Lung (tissue), 12 donors: ENCODE results near the gene P2RX2. TPM values are rescaled to one million over a fixed set of nuclear protein-coding genes. Genes with fewer than 3 reads are reported as not detected.

Experiments
- ATAC-seq: fragments of 200-7000 bp; cut with Tn5 transposase; one replicate; pipeline ENCODE4 v1.9.1; 2020; ENCODE audit warnings: moderate number of reproducible peaks; ENCODE audit not compliant: insufficient read depth, low FRiP score
- DNase-seq, 3 donors: peaks; one replicate each; pipeline ENCODE4 v3.0.0-alpha.2; 2013 to 2017
- H3K27ac ChIP-seq, 2 donors: one replicate each; pipeline ENCODE4 v1.5.1; 2013; ENCODE audit warnings: mild to moderate bottlenecking in 2 of 2, moderate library complexity in 2 of 2, control low read depth in 1 of 2, inconsistent platforms in 1 of 2, low read depth in 1 of 2, low read length in 1 of 2
- H3K27me3 ChIP-seq, 3 donors: one replicate each; pipeline ENCODE4 v1.5.1; 2013; ENCODE audit warnings: low read length in 2 of 3; ENCODE audit not compliant: control insufficient read depth in 3 of 3, insufficient read depth in 3 of 3
- H3K36me3 ChIP-seq, 4 donors: one replicate each; pipeline ENCODE4 v1.5.1; 2013; ENCODE audit warnings: low read length in 4 of 4, mild to moderate bottlenecking in 1 of 4, moderate library complexity in 1 of 4; ENCODE audit not compliant: control insufficient read depth in 4 of 4, insufficient read depth in 4 of 4
- H3K4me1 ChIP-seq, 5 donors: one replicate each; pipeline ENCODE4 v1.5.1; 2013; ENCODE audit warnings: low read length in 5 of 5, mild to moderate bottlenecking in 2 of 5, moderate library complexity in 1 of 5; ENCODE audit not compliant: control insufficient read depth in 5 of 5, insufficient read depth in 5 of 5
- H3K4me3 ChIP-seq: one replicate; pipeline ENCODE4 v1.5.1; 2013; ENCODE audit warnings: mild to moderate bottlenecking, control low read depth, moderate library complexity
- H3K9ac ChIP-seq, 2 donors: one replicate each; pipeline ENCODE4 v1.5.1; 2013; ENCODE audit warnings: low read length in 2 of 2, control low read depth in 1 of 2; ENCODE audit not compliant: insufficient read depth in 1 of 2
- H3K9me3 ChIP-seq, 4 donors: one replicate each; pipeline ENCODE4 v1.5.1; 2013; ENCODE audit warnings: low read length in 3 of 4, mild to moderate bottlenecking in 1 of 4, moderate library complexity in 1 of 4; ENCODE audit not compliant: control insufficient read depth in 4 of 4, insufficient read depth in 3 of 4
- WGBS, 2 donors: extraction: QIAGEN DNeasy Blood & Tissue Kit; methylation state at CpG; one replicate each; pipeline ENCODE4 v1.1.7; 2013; 5-methylcytosine and 5-hydroxymethylcytosine counted together
- polyA plus RNA-seq, 2 donors: library from polyadenylated mRNA; stranded (reverse); fragments of 200-250 nt; gene quantifications; one replicate each; pipeline ENCODE4 v1.2.1, GENCODE V29; 2013
- total RNA-seq, 2 donors: library from RNA; depleted of rRNA in 1 of 2; stranded (reverse); fragments of >200 nt in 1 of 2; gene quantifications; one replicate each; pipeline ENCODE4 v1.2.1, GENCODE V29; 2014 to 2021
- TF ChIP-seq, protein P1 (sequence below): IDR thresholded peaks from 2 replicates; pipeline ENCODE4 v1.5.1; 2012; ENCODE audit warnings: mild to moderate bottlenecking; ENCODE audit errors: control extremely low read depth, extremely low read depth
- donor health status: control.
- donor health status: control.
- donor health status: Bipolar disorder and iron deficiency.
- donor health status: healthy.
- donor health status: DM: yes; HTN: yes; CAD: no.

The P2RX2 gene
- total and polyA plus RNA-seq, 4 donors, result 0.05 to 3.4 (median 0.90) TPM

DNA sequence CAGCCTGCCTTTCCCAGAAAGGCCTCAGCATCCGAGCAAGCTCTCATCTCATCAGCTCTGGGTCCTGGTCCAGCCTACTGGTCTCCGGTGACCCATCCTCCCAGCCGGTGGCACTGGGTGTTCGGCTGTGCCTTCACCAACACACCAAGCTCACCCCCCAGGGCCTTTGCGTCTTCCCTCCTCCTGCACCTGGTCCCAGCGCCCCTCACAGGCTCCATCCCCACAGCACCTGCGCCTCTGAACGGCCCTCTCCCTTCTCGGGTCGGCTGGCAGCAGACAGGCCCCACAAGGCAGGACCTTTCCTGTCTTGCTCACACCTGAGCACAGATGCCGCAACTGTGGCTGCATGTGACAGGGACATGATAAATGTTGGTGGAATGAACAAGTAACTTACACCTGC is 13.1 kb downstream of the P2RX2 start:
- H3K9ac ChIP-seq, result no peak overlapping the region
- peaks cover 8 to 47% (median 39%) of the 10 kb centered on the region in 4 donors for H3K36me3 ChIP-seq
- ATAC-seq (no peak), DNase-seq (no peak)
- H3K27me3 ChIP-seq, result no peaks in the 10 kb centered on the region
- H3K27ac ChIP-seq, result no peak overlapping the region
- 93 to 95% methylated on average over 11 of the region's 11 CpGs for WGBS, 2 donors
- H3K4me1 ChIP-seq, result no peaks in the 10 kb centered on the region
- TF ChIP-seq, protein P1, sequence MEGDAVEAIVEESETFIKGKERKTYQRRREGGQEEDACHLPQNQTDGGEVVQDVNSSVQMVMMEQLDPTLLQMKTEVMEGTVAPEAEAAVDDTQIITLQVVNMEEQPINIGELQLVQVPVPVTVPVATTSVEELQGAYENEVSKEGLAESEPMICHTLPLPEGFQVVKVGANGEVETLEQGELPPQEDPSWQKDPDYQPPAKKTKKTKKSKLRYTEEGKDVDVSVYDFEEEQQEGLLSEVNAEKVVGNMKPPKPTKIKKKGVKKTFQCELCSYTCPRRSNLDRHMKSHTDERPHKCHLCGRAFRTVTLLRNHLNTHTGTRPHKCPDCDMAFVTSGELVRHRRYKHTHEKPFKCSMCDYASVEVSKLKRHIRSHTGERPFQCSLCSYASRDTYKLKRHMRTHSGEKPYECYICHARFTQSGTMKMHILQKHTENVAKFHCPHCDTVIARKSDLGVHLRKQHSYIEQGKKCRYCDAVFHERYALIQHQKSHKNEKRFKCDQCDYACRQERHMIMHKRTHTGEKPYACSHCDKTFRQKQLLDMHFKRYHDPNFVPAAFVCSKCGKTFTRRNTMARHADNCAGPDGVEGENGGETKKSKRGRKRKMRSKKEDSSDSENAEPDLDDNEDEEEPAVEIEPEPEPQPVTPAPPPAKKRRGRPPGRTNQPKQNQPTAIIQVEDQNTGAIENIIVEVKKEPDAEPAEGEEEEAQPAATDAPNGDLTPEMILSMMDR, result no peak
- no peak overlapping the region for H3K4me3 ChIP-seq
- H3K9me3 ChIP-seq, result no peaks in the 10 kb centered on the region

DNA sequence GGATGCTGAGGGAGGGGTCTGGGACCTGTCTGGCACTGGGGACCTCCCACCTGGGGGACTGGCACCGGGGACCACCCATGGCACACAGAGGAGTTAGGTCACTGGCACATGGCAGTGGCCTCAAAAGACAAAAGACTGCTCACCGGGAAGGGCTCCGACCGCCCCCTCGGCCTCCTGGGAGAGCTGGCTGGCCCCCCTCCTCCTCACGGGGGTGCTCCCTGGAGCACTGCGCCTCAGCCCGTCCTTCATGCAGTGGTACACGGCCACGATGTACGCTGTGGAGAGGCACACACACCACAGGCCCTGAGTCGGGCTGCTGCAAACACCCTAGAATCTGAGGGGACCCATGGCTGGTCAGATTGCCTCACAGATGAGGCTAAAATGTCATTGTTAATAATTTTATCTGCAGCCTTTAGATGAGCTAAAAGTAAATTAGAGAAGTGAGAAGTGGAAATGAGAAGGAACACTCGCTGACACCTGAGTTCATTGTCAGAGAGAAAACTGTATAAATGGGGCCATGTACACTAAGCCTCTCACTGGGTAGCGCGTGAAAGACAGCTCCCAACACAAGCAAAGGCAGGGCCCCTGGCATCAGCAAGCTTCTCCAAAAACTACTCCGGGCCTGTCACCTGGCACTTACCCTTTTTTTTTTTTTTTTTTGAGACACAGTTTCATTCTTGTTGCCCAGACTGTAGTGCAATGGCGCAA is 14.1 kb downstream of the P2RX2 start:
- ATAC-seq (no peak), DNase-seq (no peak)
- Histone ChIP-seq H3K9me3 (no peaks in the 10 kb centered on the region), H3K27ac (no peak overlapping the region), H3K36me3 (peaks cover 8 to 56% (median 47%) of the 10 kb centered on the region in 4 donors), H3K27me3 (no peaks in the 10 kb centered on the region), H3K9ac (no peak overlapping the region), H3K4me3 (no peak overlapping the region), H3K4me1 (no peaks in the 10 kb centered on the region)
- TF ChIP-seq, protein P1, result no peak
- 87 to 89% methylated on average over 17 of the region's 17 CpGs for WGBS, 2 donors

DNA sequence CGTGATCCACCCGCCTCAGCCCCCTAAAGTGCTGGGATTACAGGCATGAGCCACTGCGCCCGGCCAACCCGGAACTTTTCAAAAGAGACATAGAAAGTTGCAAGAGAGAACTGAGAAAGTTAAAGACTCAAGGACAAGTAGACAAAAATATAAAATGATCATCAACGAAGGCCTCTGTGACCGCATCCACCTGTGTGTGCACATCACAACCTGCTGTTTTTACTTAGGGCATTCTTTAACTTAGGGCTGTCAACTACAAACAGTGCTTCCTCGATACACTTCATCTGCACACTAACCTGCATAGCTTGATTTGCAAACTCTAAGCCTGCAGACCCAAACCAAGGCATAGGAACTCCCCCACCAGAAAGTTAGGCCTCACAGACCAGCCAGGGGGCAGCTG is 14.8 kb downstream of the P2RX2 start:
- Histone ChIP-seq H3K4me3 (no peak overlapping the region), H3K36me3 (peaks cover 10 to 59% (median 51%) of the 10 kb centered on the region in 4 donors), H3K27ac (no peak overlapping the region), H3K9me3 (no peaks in the 10 kb centered on the region), H3K9ac (no peak overlapping the region), H3K27me3 (no peaks in the 10 kb centered on the region), H3K4me1 (no peaks in the 10 kb centered on the region)
- no peak for DNase-seq
- ATAC-seq, result no peak
- TF ChIP-seq, protein P1, result no peak
- 95 to 96% methylated on average over 8 of the region's 8 CpGs for WGBS, 2 donors

- H3K36me3 ChIP-seq, result peaks cover 10 to 59% (median 52%) of the 10 kb centered on the region in 4 donors
These were observed 15.3 kb downstream of the P2RX2 start for GRCh38 chr12:132633901-132634300.

More at GRCh38 chr12:132633901-132634300, 15.3 kb downstream of the P2RX2 start:
- DNase-seq, result no peak
- ATAC-seq, result no peak
- WGBS, 2 donors, result 92 to 93% methylated on average over 10 of the region's 10 CpGs
- Histone ChIP-seq H3K4me1 (no peaks in the 10 kb centered on the region), H3K9me3 (no peaks in the 10 kb centered on the region), H3K27ac (no peak overlapping the region), H3K9ac (no peak overlapping the region), H3K27me3 (no peaks in the 10 kb centered on the region), H3K4me3 (no peak overlapping the region)
- TF ChIP-seq, protein P1, result no peak
